ENCODE measurements around the gene CHAT.
"Not testable (repeated sequence)": the region's sequence is repeated elsewhere in the genome, so short reads cannot be mapped to it uniquely, and the experiment has no call there.

Gene CHAT

GRCh38 chr10:49653273-49653929, 39.6 kb downstream of the CHAT start:
- no peak for DNase-seq (ENCODE audit: low read depth)

DNA sequence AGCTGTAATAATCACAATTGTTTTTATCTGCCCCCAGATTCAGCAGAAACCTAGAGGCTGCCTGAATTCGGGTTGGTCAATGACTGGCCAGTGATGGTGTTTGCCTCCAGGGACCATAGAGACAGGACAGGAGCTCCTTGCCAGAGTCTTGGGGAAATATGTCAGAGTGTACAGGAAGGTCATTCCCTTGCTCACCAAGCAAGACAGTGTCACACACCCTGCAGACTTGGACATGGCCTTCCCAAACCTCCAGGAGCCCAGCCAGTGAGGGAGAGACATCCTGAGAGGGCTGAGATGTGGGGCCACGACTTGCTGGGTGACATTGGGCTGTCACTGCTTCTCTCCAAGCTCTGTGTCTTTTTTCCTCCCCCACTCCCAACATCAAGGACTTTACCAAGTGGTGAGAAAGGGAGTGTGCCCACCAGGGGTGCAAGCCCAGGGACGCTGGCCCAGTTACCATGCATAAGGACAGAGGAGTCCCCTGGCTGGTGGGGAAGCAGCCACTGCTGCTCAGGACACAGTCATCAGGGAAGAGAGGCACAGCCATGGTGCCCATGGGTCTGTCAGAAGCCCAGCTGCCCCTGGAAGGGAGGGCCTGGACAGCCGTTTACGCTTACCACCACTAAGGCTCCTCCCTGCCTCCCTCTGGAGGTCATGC, 40.3 kb downstream of the CHAT start:
- DNase-seq (ENCODE audit: low read depth), result no peak

GRCh38 chr10:49655099-49655498, 41.3 kb downstream of the CHAT start:
- no peak for DNase-seq (ENCODE audit: low read depth)

- no peak for DNase-seq (ENCODE audit: low read depth)
These were observed 43.1 kb downstream of the CHAT start for GRCh38 chr10:49656845-49657493.

DNA sequence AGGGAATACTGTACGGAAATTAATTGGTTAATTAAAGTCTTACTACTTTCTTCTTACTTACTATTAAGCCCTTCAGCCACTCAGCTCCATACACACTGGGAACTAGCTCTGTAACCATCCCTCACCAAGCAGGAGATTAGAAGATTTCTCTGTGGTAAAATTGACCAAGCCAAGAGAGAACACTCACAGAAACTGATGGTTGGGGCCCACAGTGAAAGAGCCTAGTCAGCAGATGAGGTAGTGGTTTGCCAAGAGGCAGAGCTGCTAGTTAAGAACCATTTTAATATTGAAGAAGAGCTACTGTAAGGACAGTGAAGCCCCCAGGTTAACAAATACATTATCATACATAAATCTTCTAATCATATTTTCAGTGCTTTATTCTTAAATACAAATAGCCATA, 43.8 kb downstream of the CHAT start:
- DNase-seq (ENCODE audit: low read depth), result no peak

- no peak for DNase-seq (ENCODE audit: low read depth)
These were observed 47.5 kb downstream of the CHAT start for GRCh38 chr10:49661140-49661856.

GRCh38 chr10:49662169-49662830, 48.5 kb downstream of the CHAT start:
- DNase-seq (ENCODE audit: low read depth), result no peak

- no peak for DNase-seq (ENCODE audit: low read depth)
These were observed 49.8 kb downstream of the CHAT start for GRCh38 chr10:49663596-49663995.

- no peak for DNase-seq (ENCODE audit: low read depth)
These were observed 50.4 kb downstream of the CHAT start for GRCh38 chr10:49664006-49664841.

DNA sequence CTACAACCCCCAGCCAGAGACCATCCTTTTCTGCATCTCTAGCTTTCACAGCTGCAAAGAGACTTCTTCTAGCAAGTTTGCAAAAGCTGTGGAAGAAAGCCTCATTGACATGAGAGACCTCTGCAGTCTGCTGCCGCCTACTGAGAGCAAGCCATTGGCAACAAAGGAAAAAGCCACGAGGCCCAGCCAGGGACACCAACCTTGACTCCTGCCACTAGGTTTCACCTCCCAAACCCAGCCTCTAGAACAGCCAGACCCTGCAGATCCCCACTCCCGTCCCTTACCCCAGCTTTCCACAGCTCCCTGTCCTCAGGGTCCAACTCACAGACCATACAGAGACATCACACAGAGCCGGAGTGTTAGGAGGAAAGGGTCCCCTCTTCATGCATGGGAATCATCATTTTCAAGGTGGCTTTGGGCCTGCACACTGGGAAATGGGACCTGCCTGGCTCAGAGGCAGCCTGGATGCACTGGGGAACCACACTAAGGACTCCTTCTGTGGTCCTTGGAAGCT, 51.1 kb downstream of the CHAT start:
- no peak for DNase-seq (ENCODE audit: low read depth)

- DNase-seq (ENCODE audit: low read depth), result no peak
These were observed 52.3 kb downstream of the CHAT start for GRCh38 chr10:49666054-49666615.

DNA sequence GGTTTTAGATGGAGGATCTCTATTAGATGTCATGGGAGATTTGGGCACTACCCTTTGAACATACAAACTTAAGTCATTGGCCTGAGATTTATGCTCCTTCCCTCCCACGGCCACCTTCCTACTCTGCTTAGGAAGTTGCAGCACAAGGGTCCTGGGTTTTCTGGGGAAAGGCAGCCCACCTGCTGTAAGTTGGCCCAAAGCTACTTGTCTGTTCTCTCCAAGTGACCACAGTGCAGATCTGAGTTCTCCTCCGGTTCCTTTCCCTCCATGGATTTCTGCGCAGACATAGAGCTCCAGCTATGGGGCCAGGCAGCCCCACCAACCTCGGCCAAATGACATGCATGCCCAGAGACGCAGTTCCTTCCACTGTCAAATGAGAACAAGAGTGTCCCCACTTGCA, 52.8 kb downstream of the CHAT start:
- no peak for DNase-seq (ENCODE audit: low read depth)

GRCh38 chr10:49667991-49668390, 54.2 kb downstream of the CHAT start:
- no peak for DNase-seq (ENCODE audit: low read depth)

GRCh38 chr10:49668684-49669083, 54.8 kb downstream of the CHAT start:
- DNase-seq (ENCODE audit: low read depth), result no peak

DNA sequence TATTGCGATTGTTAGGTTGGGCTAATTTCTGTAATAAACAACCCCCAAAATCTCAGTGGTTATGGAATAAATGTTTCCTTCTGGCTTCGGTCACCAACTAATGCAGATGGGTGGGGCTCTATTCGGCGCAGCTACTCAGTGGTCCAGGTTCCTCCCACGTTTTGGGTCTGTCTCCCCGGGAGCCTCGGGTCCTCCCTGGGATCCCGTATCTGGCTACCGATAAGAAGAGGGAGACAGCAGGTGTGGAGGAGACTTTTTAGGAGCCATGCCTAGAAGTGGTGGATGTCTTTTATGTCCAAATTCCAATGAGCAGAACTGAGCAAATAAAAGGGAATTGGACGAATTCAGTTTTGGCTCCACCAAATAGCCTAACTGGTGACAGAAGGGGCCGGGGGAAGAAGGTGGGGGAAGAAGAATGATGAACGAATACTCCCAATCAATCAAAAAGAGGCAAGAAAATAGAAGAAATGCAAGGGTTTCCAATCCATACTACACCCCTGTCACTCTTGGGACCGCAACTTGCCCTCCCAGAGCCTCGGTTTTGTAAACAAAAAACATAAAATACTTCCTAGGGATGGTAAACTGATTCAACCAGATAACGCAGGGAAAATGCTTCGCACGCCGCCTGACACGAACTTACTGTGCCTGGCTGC, 65.1 kb downstream of the CHAT start:
- DNase-seq (ENCODE audit: low read depth), result no peak

DNA sequence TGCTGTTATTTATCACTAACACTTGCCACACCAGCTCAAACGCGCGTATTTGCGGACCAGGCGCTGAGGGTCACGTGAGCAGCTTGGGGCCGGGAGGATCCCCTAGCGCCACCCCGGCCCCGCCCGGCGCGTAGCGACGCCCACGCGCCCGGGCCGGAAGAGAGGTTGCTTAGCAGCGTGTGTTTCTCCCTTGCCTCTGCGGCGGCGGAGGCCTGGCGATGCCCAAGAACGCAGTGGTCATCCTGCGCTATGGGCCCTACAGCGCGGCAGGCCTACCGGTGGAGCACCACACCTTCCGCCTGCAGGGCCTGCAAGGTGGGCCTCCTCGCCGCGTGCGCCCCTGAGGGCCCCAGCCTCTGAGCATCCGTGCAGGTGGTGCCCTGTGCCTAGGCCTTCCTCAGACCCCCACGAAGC, 65.7 kb downstream of the CHAT start, which contains the start of gene C10orf53:
TSS of gene C10orf53 (plus strand) at position 172 of the 414 bp plus-strand sequence. CDS start at position 219, 47 bp downstream.
- no peak for DNase-seq (ENCODE audit: low read depth)

GRCh38 chr10:49682449-49682848, 68.6 kb downstream of the CHAT start:
- not testable (repeated sequence) for DNase-seq (ENCODE audit: low read depth)

GRCh38 chr10:49682879-49683278, 69.0 kb downstream of the CHAT start:
- DNase-seq (ENCODE audit: low read depth), result no peak

- DNase-seq (ENCODE audit: low read depth), result no peak
These were observed 72.8 kb downstream of the CHAT start for GRCh38 chr10:49686651-49687050.

- no peak for DNase-seq (ENCODE audit: low read depth)
These were observed 74.5 kb downstream of the CHAT start for GRCh38 chr10:49688261-49688846.

All from HS-27A (cell line).